GM18505 (cell line): Measurements from ENCODE around the gene EXTL2.
"Not testable (repeated sequence)": the region's sequence is repeated elsewhere in the genome, so short reads cannot be mapped to it uniquely, and the experiment has no call there.

Experiments used
- ATAC-seq: cut with Tn5 transposase; IDR thresholded peaks from one replicate; pipeline ENCODE4 v1.9.1; 2021; ENCODE audit not compliant: unreplicated experiment
- POLR2A ChIP-seq: IDR thresholded peaks from 4 replicates; pipeline ENCODE4 v1.6.1; 2011; ENCODE audit warnings: borderline replicate concordance; ENCODE audit not compliant: insufficient read depth, insufficient read length; ENCODE audit errors: extremely low read depth

The EXTL2 gene

GRCh38 chr1:100852976-100853375 lies 41.7 kb downstream of the EXTL2 start:
- no peak for TF ChIP-seq POLR2A
- no peak for ATAC-seq

- no peak for TF ChIP-seq POLR2A
- no peak for ATAC-seq
Measured at GRCh38 chr1:100851726-100852125, 42.9 kb downstream of the EXTL2 start.

DNA sequence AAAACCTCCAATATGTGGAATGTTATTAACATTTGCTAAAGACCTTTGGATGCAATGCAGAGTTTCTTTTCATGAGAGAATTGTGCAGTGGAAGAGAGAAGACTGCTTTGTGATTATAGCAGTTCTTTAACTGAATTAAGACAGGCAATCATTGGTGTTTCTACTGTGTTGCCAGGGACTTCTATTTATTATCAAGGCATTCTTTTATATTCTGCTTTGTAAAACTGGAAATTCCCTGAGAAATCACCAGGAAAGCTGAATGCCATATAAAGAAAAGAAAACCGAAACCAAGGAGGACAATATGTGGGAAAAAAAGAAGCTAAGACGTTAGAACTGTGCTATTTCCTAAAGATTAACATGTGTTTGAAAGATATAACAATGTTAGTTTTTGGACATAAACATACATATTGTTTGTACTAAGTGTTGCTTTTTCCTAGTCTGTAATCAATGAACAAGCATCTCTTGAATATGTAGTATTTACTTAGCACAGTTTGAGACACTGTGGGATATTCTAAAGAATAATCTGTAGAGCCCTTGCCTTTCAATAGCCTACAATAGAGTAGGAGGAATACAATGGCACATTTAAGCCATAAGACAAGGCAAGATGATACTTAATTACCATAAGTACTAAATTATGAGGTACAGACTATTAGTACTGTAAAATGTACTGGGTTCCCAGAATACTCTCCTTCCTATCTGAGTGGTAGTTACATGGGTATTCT lies 47.1 kb downstream of the EXTL2 start:
- no peak for ATAC-seq
- TF ChIP-seq POLR2A = no peak

DNA sequence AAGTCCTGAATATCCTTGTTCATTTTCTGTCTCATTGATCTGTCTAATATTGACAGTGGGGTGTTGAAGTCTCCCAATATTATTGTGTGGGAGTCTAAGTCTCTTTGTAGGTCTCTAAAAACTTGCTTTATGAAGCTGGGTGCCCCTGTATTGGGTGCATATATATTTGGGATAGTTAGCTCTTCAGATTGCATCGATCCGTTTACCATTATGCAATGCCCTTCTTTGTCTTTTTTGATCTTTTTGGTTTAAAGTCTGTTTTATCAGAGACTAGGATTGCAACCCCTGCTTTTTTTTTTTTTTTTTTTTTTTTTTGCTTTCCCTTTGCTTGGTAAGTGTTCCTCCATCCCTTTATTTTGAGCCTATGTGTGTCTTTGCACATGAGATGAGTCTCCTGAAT lies 51.5 kb downstream of the EXTL2 start:
- ATAC-seq = not testable (repeated sequence)

- ATAC-seq = no peak
Measured at GRCh38 chr1:100835866-100836842, 58.5 kb downstream of the EXTL2 start.

GRCh38 chr1:100834777-100835660 lies 59.6 kb downstream of the EXTL2 start:
- peak; percentile 68 for ATAC-seq
- no peak for TF ChIP-seq POLR2A

More at GRCh38 chr1:100835866-100836842, 58.5 kb downstream of the EXTL2 start:
- TF ChIP-seq POLR2A = no peak

GRCh38 chr1:100832694-100833428 lies 61.8 kb downstream of the EXTL2 start:
- no peak for ATAC-seq
- no peak for TF ChIP-seq POLR2A

DNA sequence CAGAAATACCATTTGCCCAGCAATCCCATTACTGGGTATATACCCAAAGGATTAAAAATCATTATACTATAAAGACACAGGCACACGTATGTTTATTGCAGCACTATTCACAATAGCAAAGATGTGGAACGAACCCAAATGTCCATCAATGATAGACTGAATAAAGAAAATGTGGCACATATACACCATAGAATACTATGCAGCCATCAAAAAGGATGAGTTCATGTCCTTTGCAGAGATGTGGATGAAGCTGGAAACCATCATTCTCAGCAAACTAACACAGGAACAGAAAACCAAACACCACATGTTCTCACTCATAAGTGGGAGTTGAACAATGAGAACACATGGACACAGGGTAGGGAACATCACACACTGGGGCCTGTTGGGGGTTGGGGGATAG lies 69.0 kb downstream of the EXTL2 start:
- not testable (repeated sequence) for ATAC-seq
